NCI-H2171 (cell line): ENCODE results near the gene CAMTA1.

ENCODE experiments used
- DNase-seq: peaks from one replicate; lab custom pipeline; 2025; lab: John Stamatoyannopoulos, UW

The CAMTA1 gene

DNA sequence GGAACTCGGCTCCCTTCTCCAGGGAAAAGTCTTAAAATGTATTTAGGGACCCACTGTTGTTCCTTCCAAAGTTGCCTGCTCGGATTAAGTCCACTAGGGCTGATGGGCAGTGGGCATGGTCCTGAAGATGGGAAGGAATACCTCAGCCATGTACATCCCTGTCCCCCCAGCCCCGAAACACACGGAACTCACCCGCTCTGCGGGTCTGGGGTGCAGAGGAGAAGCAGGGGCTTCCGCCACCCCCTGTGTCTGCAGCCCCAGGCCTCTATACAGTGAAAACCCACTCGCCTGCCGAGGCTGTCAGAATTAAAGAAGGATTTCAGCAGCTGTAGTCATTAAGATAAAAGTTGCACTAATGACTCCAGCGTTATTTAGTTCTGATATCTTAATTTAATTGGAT is 773.2 kb downstream of the CAMTA1 start:
- DNase-seq: no peak

DNA sequence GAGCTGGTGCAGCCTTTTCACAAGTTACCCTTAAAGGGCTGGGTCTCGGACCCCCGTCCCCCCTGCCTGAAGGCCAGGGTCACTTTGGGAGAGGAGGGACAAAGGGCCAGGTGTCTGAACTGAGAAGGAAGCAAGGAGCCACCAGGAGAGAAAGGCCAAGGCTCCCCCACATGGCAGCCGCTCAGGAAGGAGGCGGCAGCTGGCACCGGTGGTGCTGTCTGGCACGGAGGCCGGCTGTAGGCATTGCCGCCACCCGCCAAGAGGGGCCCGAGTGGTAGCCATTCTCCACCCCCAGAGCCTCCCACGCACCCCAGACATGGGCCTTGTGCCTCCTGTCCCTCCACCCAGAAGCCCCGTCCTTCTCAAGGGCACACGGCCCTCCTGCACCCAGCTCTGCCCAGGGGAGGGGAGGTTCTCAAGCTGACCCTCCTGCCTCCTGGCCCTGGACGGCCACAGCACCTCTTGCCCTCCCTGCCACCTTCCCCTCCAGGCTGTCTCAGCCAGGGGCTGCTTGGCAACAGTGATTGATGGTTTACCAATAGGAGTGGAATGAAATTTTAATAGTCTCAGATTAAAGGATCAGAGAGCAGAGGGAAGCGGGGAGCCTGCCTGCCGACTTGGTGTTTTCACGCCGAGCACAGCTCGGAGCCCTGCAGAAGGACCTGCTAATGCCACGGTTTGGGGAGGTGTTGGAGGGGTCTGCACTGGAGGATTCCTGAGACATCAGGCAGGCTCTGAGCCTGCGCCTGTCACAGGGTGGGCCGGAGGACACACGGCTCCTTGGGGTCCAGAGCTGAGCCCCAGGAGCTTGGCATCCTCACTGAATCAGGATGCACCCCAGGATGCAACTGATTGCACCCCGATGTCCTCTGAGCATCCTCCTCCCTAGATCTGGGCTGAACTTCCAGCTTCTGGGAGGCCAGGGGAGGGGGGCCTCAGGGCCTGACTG is 773.9 kb downstream of the CAMTA1 start:
- DNase-seq: no peak

DNA sequence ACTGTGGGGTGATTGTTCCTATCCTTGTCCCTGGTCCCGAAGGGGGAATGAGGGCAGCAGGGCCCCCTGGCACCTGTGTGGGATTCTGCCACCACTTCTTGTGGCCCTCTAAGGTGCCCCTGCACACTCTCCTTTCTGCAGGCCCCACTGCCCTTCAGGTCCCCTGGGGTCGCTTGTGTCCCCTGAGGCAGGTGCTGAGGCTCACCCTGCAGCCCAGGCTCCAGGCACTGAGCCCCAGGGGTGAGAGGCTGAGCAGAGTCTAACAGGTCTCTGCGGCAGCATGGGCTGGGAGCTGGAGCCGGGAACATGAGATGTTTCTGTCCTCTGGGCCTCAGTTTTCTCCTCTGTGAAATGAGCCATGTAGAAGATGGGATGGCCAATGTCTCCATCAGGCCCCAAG is 774.9 kb downstream of the CAMTA1 start:
- no peak for DNase-seq

DNA sequence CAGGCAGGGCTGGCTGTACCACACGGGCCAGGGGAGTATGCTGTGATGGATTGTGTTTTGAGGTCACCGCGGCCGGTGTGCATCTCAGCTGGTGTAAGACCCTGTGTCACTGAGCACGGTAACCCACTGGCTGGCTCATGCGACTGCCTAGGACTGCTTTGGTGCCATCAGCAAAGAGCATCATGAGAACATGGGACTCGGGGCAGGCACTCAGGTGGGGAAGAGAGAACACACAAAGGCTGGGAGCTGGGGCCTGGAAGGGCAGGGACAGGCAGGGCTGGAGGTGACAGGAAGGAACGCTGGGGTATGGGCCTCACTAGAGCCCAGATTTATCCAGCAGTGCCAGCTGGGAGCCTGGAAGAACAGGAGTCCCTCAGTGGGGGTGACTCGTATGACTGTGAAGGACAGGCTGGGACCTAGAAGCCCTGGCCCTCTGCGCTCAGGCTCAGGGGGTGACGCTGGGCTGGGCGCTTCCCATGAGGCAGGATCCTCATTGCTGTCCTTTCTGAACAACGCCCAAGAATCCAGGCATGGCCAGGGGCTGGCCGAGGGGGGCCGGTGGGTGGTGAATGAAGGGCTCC is 775.4 kb downstream of the CAMTA1 start:
- DNase-seq: no peak

DNA sequence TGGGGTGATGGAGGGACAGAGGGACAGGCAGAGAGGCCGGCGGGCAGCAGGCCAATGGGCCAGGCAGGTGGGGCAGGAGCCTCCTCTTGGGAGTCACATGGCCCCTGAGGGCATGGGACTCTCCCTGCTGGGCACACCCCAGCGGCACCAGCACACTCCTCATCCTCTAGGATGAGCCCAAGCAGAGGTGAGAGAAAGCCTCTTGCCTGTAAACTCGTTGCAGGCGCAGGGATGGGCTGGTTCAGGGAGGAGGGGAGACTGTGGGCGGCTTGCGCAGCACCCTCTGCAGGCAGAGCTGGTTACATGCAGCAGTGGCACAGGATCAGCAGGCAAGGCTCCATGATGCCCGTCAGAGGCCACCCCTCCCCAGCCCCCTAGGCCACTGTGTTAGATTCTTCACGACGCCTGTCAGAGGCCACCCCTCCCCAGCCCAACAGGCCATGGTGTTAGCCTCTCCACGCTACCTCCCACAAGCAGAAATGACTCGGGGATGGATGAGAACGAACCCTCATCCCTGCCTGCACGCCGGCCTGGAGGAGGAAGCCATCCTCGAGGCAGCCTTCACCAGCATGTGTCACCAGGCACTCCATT is 776.2 kb downstream of the CAMTA1 start:
- DNase-seq: no peak

DNA sequence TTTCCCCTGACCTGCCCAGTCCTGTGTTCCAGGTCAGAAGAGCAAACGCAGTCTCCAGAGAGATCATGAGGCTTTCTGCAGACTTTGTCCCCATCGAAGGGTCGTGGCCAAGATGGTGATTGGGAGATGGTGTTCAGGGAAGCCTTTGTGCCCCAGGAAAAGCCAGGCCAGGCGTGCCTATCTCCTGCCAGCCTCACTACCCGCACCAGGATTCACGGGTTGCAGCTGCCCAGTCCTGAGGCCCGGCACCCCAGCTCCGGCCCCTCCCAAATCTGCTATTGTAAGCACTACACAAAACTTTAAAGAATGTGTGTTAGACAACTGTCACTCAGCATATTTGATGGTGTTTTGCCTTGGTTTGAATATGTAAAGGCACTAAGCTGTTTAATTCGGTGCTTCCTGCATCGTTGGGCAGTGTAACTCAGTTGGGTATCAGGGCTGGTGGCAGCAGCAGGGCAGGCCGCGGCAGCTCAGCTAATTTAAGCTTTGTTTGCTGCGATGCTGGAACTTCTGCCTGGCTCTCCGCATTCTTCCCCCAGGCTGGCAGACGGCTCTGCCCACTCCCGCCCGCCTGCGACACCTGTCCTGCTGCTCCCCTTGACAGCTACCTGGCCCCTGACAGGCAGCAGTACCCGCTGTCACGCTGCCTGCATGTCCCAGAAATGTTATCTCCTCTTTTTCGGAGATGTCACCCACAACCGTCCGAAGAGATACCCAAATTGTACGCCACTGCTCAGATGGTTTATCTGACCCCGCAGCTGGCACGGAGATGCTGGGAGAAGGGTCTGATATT is 776.9 kb downstream of the CAMTA1 start:
- DNase-seq: no peak

DNA sequence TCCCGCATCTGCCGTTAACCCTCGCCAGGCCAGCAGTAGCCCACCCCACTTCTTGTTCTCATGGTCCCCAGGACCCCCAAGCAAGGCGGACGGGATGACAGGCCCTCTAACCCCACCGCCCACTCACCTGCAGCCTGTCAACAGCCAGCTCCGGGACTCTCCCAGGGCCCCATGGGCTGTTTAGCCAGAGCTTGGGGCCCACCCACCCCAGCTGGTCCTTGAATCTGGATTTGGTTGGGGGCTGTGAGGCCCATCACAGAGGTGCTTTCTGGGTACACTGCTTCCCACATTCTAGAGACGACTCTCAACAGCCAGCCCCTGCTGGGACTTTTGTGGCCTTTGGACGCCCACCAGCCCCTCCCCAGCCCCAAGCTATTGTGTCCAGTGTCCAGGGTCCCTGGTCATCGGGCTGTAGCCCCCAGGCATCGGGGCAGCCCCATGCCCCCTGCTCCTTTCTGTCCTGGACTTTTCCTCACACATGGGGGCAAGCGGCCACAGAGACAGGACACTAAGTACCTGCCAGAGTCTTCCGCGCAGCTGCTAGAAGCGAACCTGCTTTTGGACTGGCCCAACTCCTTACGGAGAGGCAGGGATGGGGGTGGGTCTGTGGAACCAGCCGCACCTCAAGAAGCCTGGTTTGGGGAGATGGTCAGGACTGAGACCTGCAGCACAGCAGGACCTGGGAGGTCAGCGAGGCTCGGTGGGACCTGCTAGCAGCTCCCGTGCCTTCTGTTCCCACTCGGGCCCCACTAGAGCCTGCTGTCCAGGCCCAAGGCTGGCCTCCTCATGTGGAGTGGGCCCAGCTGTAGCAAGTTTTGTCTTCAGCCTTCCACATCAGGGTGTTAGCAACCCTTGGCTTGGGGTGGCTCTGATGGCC is 777.7 kb downstream of the CAMTA1 start:
- DNase-seq: no peak

GRCh38 chr1:7564137-7564536 is 778.9 kb downstream of the CAMTA1 start:
- DNase-seq: no peak

- DNase-seq: no peak
These were observed 780.0 kb downstream of the CAMTA1 start for GRCh38 chr1:7565099-7565750.

- DNase-seq: no peak
These were observed 781.4 kb downstream of the CAMTA1 start for GRCh38 chr1:7566417-7567375.

GRCh38 chr1:7567376-7567775 is 782.1 kb downstream of the CAMTA1 start:
- no peak for DNase-seq

DNA sequence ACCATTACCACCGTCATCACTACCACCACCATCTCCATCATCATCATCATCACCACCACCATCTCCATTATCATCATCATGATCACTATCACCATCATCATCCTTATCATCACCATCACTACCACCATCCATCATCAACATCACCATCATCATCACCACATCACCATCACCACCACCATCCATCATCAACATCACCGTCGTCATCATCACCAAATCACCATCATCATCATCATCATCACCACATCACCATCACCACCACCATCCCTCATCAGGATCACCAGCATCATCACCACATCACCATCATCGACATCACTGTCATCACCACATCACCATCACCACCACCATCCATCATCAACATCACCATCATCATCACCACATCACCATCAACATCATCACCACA is 782.8 kb downstream of the CAMTA1 start:
- DNase-seq: no peak

- DNase-seq: no peak
These were observed 783.8 kb downstream of the CAMTA1 start for GRCh38 chr1:7568901-7569524.

GRCh38 chr1:7570311-7570710 is 785.1 kb downstream of the CAMTA1 start:
- no peak for DNase-seq

GRCh38 chr1:7572654-7573152 is 787.4 kb downstream of the CAMTA1 start:
- DNase-seq: no peak

DNA sequence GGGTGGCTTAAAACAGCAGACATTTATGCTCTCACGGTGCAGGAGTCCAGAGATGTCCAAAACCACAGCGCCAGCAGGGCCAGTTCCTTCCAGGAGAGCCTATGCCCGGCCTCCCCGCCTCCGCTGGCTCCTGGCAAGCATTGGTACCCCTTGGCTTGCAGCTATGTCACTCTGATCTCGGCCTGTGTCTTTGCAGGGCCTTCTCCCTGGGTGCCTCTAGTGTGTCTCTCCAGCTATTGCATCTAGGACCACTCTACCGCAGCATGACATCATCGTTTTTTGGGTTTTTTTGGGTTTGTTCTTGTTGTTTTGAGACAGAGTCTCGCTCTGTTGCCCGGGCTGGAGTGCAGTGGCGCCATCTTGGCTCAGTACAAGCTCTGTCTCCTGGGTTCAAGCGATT is 788.2 kb downstream of the CAMTA1 start:
- DNase-seq: no peak

DNA sequence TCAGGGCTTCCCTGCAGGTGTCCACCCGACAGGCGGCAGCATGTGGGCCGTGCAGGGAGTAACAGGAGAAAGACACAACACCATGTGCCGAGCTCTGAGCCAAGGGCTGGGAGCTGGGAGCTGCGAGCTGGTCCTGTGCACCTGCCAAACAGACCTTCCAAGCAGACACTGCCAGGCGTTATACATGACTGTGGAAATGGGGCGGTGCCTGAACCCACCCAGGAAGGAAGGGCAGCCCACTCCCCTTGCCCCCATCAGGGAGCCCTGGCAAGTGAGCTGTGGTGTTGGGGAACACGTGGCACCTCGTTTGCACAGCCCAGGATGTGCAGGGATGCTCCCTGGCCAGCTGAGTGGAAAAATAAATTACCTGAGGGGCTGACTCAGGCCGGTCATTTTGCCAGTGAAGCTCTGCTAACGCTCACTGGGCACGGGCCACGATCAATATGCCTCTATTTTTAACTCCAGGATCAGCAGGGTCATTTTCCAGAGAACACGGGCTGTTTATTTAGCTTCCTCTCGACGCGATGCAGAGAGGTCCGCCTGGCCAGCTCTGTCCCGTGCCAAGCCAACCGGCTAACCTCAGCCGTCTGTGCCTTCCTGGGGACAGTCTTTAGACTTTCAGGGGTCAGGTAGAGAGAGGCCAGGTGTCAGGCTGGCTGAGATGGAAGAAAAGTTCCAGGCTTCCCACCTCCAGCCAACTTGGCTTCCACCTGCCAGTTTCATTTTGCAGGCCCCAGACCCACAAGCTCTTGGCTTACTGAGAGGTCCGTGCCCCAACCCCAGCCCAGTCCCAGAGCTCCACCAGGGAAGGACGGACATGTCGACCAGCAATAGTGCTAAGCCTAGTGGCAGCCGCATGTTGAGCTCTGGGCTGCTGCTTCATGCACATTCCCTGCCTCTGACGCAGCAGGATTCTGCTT is 789.1 kb downstream of the CAMTA1 start:
- no peak for DNase-seq

DNA sequence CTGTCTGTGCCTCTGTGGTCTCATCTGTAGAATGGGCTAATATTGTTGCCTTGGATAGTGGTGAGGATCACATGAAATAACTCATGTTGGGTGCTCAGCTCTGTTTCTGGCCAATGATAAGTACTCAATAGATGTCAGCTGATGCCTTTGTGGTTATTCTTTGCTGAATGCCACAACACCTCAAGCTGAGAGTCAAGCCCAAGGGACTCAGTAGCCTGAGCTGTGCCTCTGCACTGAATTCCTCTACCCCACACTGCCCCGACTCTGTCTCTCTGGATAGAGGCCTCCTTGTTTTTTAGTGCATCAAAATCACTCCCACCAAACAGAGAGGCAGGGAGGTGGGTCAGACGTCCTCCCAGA is 789.8 kb downstream of the CAMTA1 start:
- no peak for DNase-seq
